SK-N-MC (cell line): ENCODE data around the gene ADA.
A peak's percentile ranks its signal among the peaks of the same experiment; 100 is the strongest.
"Not testable (repeated sequence)": the region's sequence is repeated elsewhere in the genome, so short reads cannot be mapped to it uniquely, and the experiment has no call there.

Source experiments
- DNase-seq: peaks from one replicate; pipeline ENCODE4 v3.0.0-alpha.2; 2011; ENCODE audit warnings: low read depth, low spot score
- H3K27ac ChIP-seq: fragments of 200-600 bp; sonication (generic); 2 replicates; pipeline ENCODE4 v1.5.1; 2016; ENCODE audit warnings: mixed run types
- H3K36me3 ChIP-seq: fragments of 200-600 bp; sonication (generic); 2 replicates; pipeline ENCODE4 v1.6.1; 2017; ENCODE audit warnings: antibody characterized with exemption, low read length, mixed read lengths; ENCODE audit not compliant: insufficient read depth
- H3K4me3 ChIP-seq: fragments of 200-600 bp; sonication (generic); 2 replicates; pipeline ENCODE4 v1.5.1; 2016
- H3K9ac ChIP-seq: fragments of 200-600 bp; sonication (generic); 2 replicates; pipeline ENCODE4 v1.8.0; 2017; ENCODE audit warnings: mixed run types, mixed read lengths; ENCODE audit not compliant: insufficient read length
- H3K9me3 ChIP-seq: fragments of 200-600 bp; sonication (generic); 2 replicates; pipeline ENCODE4 v1.6.1; 2017; ENCODE audit warnings: low read depth, mild to moderate bottlenecking, antibody characterized with exemption, low read length, moderate library complexity, mixed read lengths
- EZH2 ChIP-seq: fragments of 200-600 bp; sonication (generic); IDR thresholded peaks from one replicate; pipeline ENCODE4 v1.6.1; 2017; ENCODE audit warnings: antibody characterized with exemption
- FOXP2 ChIP-seq: optimal IDR thresholded peaks from 2 replicates; pipeline ENCODE3; 2011; ENCODE audit warnings: mild to moderate bottlenecking, moderate library complexity; ENCODE audit not compliant: insufficient read depth; ENCODE audit errors: extremely low read length, control extremely low read depth
- POLR2AphosphoS5 ChIP-seq: IDR thresholded peaks from 2 replicates; pipeline ENCODE4 v1.6.1; 2012; ENCODE audit warnings: mild to moderate bottlenecking, low read depth, low read length, borderline replicate concordance

Gene ADA

DNA sequence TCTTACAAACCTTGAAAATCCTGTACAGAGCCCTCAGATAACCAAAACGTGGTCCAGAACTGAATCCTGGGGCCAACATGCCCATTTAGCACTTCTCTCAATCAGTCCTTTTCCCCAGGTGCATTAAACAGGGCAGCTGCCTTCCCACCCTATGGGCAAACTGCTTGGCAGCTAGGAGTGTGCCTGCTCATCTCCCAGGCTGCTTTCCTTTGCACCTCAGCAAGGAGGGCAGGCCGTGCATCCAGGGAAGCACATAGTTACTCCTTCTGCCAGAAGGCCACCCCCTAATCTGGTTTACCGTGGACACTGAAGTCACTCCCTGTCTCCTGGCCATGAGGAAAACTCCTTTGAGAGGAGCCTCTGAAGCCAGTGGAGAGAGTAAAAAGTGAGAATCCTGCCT lies 59.1 kb downstream of the ADA start:
- no peaks in the 10 kb centered on the region for H3K9me3 ChIP-seq
- no peak for DNase-seq
- H3K9ac ChIP-seq, result no peak overlapping the region
- no peak overlapping the region for H3K27ac ChIP-seq
- H3K36me3 ChIP-seq, result peaks cover 8% of the 10 kb centered on the region
- TF ChIP-seq POLR2AphosphoS5, result no peak
- no peak for TF ChIP-seq FOXP2
- no peak for TF ChIP-seq EZH2
- no peak overlapping the region for H3K4me3 ChIP-seq

DNA sequence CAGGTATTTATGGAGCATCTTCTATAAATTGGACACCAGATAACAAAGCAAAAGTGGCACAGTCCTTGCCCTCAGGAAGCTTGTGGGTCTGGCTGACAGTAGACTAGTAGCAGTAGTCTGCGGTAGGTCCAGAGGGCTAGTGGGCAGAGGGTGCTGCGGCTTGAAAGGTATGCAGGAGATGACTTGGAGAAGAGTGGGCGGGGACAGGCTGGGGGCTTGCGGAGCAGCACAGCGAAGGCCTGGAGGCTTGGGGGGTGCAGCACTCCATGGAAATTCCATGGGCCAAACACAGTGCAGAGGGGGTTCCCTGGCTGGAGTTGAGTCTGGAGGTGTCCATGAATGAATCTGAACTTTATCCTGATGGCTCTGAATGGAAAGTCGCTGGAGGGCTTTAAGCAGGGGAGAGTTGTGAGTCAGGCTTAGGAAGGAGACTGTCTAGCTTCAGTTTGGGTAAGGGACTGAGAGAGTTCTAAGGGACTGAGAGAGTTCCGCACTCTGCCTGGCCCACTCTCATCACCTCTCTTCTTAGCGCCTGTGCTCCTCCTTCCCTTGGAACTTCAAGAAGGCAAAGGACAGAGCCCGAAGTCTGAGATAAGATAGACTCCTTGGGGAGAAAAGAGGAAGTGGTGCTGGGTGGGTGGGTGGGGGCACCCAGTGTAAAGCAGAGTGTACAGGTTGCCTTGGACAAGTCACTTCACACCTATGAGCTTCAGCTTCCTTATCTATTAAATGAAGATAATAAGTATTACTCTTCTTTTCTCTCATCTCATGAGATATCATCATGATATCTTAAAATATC lies 60.3 kb downstream of the ADA start:
- Histone ChIP-seq H3K9ac (no peak overlapping the region), H3K36me3 (peaks cover 8% of the 10 kb centered on the region)

DNA sequence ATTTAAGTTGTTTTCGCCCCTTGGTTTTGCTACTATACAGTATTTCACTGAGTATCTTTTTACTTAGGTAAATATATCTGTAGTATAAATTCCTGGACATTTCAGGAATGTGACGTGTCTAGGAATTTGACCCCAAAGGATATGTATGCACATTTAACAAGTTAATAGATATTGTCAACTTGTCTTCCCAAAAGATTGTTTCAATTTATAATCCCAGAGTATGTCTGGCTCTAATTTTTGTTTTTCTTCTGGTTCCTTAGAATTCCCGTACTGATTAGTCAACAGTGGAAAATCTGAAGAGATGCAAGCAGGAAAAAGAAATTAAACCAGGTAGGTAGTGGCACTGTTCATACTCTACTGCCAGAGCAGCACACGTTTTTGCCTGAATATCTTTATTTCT lies 62.0 kb downstream of the ADA start:
- H3K9ac ChIP-seq, result no peak overlapping the region
- no peak for DNase-seq
- H3K9me3 ChIP-seq, result no peaks in the 10 kb centered on the region
- H3K36me3 ChIP-seq, result peaks cover 8% of the 10 kb centered on the region
- TF ChIP-seq POLR2AphosphoS5 (no peak), EZH2 (no peak), FOXP2 (no peak)
- no peak overlapping the region for H3K27ac ChIP-seq
- no peak overlapping the region for H3K4me3 ChIP-seq

More for the DNA sequence above, 60.3 kb downstream of the ADA start:
- TF ChIP-seq POLR2AphosphoS5, result no peak
- no peak for TF ChIP-seq FOXP2
- TF ChIP-seq EZH2, result no peak
- Histone ChIP-seq H3K4me3 (no peak overlapping the region), H3K9me3 (no peaks in the 10 kb centered on the region), H3K27ac (no peak overlapping the region)
- no peak for DNase-seq

DNA sequence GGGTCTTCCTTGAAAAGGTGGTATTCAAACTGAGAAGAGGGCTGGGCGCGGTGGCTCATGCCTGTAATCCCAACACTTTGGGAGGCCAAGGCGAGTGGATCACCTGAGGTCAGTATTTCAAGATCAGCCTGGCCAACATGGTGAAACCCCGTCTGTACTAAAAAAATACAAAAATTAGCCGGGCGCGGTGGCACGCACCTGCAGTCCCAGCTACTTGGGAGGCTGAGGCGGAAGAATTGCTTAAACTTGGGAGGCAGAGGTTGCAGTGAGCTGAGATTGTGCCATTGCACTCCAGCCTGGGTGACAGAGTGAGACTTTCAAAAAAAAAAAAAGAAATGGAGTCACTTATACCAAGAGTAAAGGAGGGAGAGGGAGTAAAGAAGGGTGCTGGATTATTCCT lies 63.2 kb downstream of the ADA start:
- not testable (repeated sequence) for H3K27ac ChIP-seq, H3K36me3 ChIP-seq, H3K9me3 ChIP-seq, H3K4me3 ChIP-seq, DNase-seq, H3K9ac ChIP-seq

DNA sequence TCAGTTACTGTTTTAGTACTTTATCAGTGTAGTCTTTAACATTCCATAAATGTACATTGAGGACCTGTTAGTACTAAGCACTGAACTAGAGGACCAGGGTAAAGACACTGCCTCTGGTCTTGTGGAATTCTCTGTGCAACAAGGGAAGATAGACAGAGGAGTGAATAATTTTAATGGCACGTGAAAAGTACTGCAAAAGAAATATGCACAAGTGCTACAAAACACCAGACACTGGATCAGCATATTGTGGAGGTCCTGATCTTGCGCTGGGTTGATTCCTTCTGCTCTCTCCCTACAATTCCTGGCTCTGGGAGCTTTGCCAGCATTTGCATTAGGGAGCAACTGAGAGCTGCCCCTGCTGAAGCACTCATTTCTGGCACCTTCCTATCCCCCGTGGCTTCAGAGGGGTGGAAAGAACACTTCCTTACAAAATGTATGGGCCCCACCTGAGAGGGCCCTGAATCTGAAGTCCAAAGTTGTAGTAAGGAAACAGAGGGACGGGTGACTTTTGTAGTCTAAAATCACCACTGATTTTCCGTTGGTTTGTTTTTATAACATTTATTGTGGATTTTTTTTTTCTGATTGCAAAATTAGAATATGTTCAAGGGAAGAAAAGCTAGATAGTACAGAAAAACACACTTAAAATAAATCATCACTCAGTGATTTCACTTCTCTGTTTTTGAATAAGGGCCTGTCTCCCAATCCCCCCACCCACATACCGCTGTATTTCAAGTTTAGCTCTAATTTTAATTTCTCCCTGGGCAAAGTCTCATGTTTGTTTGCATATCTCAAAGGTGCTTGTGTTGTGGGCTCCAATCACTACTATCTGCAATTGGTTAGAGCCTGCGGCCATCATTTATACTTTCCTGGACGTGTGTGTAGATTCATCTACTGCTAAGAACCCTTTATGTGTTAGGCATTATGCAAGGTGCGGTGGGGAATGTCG lies 64.2 kb downstream of the ADA start:
- peak overlapping the region; percentile 33 for H3K9ac ChIP-seq

DNA sequence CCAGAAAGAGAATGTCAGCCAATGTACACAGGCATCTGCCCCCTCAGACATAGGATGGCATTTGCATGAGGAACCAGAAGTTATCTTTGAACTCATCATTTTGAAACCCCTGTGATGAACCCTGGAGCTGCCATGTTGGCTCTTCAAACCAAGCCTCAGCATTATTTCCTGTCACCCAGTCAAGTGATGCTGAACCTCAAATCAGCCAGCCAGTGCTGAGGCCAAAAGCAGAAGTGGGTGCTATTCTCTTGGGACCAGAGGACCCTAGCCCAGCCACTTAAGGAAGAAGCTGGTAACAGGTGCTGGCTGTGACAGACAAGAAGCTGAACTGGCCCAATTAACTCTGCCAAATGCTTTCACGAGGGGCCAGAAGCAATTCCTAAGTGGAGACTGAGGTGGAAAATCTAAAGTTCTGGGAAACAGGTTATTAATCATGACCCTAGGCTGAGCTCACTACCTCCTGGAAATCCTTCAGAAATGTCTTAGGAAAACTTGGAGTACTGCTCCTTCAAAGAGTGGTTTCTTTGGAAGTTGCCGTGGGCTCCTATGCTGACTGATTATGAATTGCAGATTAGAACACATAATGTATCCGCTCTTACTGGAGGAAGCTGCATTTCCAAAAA lies 65.1 kb downstream of the ADA start:
- peak overlapping the region; percentile 78 for H3K27ac ChIP-seq
- peaks cover 8% of the 10 kb centered on the region for H3K36me3 ChIP-seq
- DNase-seq, result no peak
- H3K9ac ChIP-seq, result peak overlapping the region; percentile 33
- TF ChIP-seq POLR2AphosphoS5 (no peak), EZH2 (no peak), FOXP2 (no peak)
- H3K4me3 ChIP-seq, result peak overlapping the region; percentile 41
- H3K9me3 ChIP-seq, result no peaks in the 10 kb centered on the region

More for the DNA sequence above, 64.2 kb downstream of the ADA start:
- H3K9me3 ChIP-seq, result no peaks in the 10 kb centered on the region
- TF ChIP-seq EZH2 (no peak), FOXP2 (no peak), POLR2AphosphoS5 (no peak)
- H3K36me3 ChIP-seq, result peaks cover 8% of the 10 kb centered on the region
- H3K4me3 ChIP-seq, result peak overlapping the region; percentile 41
- peak overlapping the region; percentile 78 for H3K27ac ChIP-seq
- no peak for DNase-seq

DNA sequence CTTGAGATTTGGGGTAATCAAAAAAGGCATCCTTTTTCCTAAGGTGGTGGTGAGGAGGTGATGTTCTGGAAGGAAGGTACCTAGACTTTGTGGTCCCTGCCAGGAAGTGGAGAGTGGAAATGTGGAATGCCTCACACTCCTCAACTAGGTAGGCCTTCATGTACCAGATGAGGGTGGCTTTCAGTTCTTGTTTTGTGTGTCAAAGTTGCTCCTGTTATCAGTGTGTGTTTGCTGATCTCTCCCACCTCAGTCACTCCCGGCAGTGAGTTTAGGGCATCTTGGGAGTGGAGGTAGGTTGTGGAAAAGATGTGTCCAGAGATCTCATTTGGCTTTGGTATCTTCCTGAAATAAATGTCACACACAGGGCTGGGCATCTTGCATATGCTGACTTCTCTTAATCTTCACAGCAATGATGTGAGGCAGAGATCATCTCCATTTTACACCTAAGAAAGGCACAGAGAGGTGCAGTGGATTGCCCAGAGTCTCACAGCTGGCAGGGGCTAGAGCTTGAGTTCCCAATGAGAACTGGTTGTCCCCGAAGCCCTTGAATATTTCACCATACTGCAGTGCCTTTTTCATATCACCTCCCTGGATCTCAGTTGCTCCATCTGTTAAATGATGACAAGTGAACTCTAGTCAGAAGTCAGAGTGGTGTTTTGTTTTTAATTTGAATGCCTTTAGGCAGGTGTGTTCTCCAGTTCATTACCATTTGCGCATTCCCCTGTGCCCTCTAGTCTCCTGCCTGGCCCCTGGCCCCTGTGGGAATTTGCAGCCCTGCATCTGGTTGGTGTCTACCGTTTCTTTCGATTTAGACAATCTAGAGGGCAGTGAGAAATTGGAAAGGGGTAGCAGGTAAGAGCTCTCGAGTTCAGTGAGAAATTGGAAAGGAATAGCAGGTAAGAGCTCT lies 66.2 kb downstream of the ADA start:
- TF ChIP-seq FOXP2 (no peak), EZH2 (no peak), POLR2AphosphoS5 (no peak)
- Histone ChIP-seq H3K9me3 (no peaks in the 10 kb centered on the region), H3K27ac (no peak overlapping the region), H3K4me3 (no peak overlapping the region), H3K36me3 (peaks cover 5% of the 10 kb centered on the region), H3K9ac (no peak overlapping the region)
- DNase-seq, result no peak
